Left lobe of liver (tissue), 2 donors: ENCODE results near the gene SF3B2. TPM values are rescaled to one million over a fixed set of nuclear protein-coding genes. Genes with fewer than 3 reads are reported as not detected.
"Not testable (repeated sequence)": the region's sequence is repeated elsewhere in the genome, so short reads cannot be mapped to it uniquely, and the experiment has no call there.

Experiments
- ATAC-seq: fragments of 200-7000 bp; cut with Tn5 transposase; one replicate; pipeline ENCODE4 v1.9.1; 2020; ENCODE audit warnings: mild to moderate bottlenecking, moderate library complexity
- DNase-seq: peaks from one replicate; pipeline ENCODE4 v3.0.0-alpha.2; 2020; ENCODE audit warnings: low spot score
- total RNA-seq: library from RNA; stranded (reverse); gene quantifications from one replicate; pipeline ENCODE4 v1.2.1, GENCODE V29; 2021
- donor health status: DM: no; HTN: no; CAD: no; lungs with moderate emphysema.
- donor health status: DM: no; HTN: yes; CAD: no.

The SF3B2 gene
- total RNA-seq, 1 donor from 2014 or later = 79.6 TPM

GRCh38 chr11:66072518-66072917 is 20.4 kb downstream of the SF3B2 start:
- ATAC-seq (no peak), DNase-seq (no peak)

- ATAC-seq = no peak
- DNase-seq = no peak
Measured at GRCh38 chr11:66073669-66074068, 21.5 kb downstream of the SF3B2 start.

- ATAC-seq = no peak
- DNase-seq = no peak
Measured at GRCh38 chr11:66075273-66075672, 23.1 kb downstream of the SF3B2 start.

- ATAC-seq = no peak
- DNase-seq = no peak
Measured at GRCh38 chr11:66076561-66076960, 24.4 kb downstream of the SF3B2 start.

GRCh38 chr11:66077927-66078326 is 25.8 kb downstream of the SF3B2 start:
- ATAC-seq = no peak
- no peak for DNase-seq

GRCh38 chr11:66078949-66079348 is 26.8 kb downstream of the SF3B2 start:
- ATAC-seq, DNase-seq: not testable (repeated sequence)

GRCh38 chr11:66080055-66080817 is 28.1 kb downstream of the SF3B2 start:
- ATAC-seq (peak; percentile 26), DNase-seq (no peak)

- ATAC-seq (peak; percentile 45), DNase-seq (no peak)
Measured at GRCh38 chr11:66081505-66081904, 29.3 kb downstream of the SF3B2 start.

GRCh38 chr11:66082946-66083698 is 31.0 kb downstream of the SF3B2 start:
- ATAC-seq (peak; percentile 33), DNase-seq (no peak)

- ATAC-seq = no peak
- no peak for DNase-seq
Measured at GRCh38 chr11:66083767-66084166, 31.6 kb downstream of the SF3B2 start.

GRCh38 chr11:66084821-66085475 is 32.8 kb downstream of the SF3B2 start:
- ATAC-seq = no peak
- no peak for DNase-seq

GRCh38 chr11:66087148-66087908 is 35.2 kb downstream of the SF3B2 start:
- ATAC-seq (no peak), DNase-seq (no peak)

GRCh38 chr11:66089067-66089466 is 36.9 kb downstream of the SF3B2 start:
- ATAC-seq (no peak), DNase-seq (no peak)

- ATAC-seq (no peak), DNase-seq (no peak)
Measured at GRCh38 chr11:66090288-66090687, 38.1 kb downstream of the SF3B2 start.

GRCh38 chr11:66092125-66092524 is 40.0 kb downstream of the SF3B2 start:
- not testable (repeated sequence) for ATAC-seq, DNase-seq

GRCh38 chr11:66099746-66100145 is 47.6 kb downstream of the SF3B2 start:
- not testable (repeated sequence) for ATAC-seq, DNase-seq

GRCh38 chr11:66100272-66101065 is 48.3 kb downstream of the SF3B2 start:
- DNase-seq (peak; percentile 79), ATAC-seq (peak; percentile 96)

- DNase-seq = no peak
- no peak for ATAC-seq
Measured at GRCh38 chr11:66101066-66101464, 48.9 kb downstream of the SF3B2 start.

GRCh38 chr11:66104057-66104638 is 52.0 kb downstream of the SF3B2 start:
- ATAC-seq (no peak), DNase-seq (no peak)
